ENCODE data around the gene FGF8. TPM values are rescaled to one million over a fixed set of nuclear protein-coding genes. Genes with fewer than 3 reads are reported as not detected.

The FGF8 gene
- total and polyA plus RNA-seq, 9 of the 15 experiments (the other 6 are each of a cell fraction or from before 2014, with no cell fraction given), result 0.13 to 0.82 (median 0.37) TPM; not detected in 5

DNA sequence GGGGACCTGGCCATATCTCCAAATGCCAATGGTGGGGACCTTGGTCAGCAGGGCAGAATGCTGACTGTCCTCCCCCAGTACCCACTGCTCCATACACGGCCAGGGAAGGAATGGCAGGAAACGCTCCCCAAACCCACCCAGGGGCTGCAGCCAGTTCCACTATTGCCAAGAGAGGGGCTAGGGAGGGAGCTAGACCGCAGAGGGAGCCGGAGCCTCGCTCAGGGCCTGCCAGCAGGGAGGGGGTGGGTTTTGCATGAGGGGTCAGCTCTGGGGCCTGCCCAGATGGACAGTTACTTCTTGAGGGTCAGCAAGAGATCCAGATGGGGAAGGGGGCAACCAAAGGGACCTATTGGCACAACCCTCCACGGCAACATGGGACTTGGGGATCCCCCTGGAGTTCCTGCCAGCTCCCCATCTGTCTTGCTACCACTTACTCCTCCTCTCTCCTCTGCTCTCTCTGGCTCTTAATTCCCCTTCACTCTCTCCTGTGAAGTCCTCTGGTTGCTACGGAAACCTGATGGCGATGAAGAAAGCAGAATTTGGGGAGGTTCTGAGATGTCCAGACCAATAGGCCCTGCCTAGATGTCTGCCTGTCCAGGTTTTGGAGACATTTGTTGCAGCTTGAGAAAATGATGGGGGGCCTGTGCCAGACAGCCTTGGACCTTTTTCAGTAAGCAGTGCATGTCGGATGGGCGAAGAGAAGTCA, 12.6 kb downstream of the FGF8 start:
- DNase-seq (ENCODE audit: extremely low read depth in 1 of 4, low spot score in 3 of 4) (no peak), ATAC-seq (no peak), FAIRE-seq (no peak)
- intact Hi-C loops (cut with micrococcal nuclease) (no loop called here), in situ Hi-C loops (cut with MboI) (no loop called here)
- Histone ChIP-seq H3K36me3 (ENCODE audit: control insufficient read depth, insufficient read depth, low read length) (no peaks in the 10 kb centered on the region), H3K4me2 (ENCODE audit: insufficient read depth, low read length) (no peak overlapping the region), H3K4me3 (no peak overlapping the region), H2AFZ (ENCODE audit: low read depth, low read length) (no peak overlapping the region), H3K27me3 (ENCODE audit: control insufficient read depth in 2 of 2, insufficient read depth in 2 of 2, low read length in 2 of 2) (peaks cover 20 to 70% of the 10 kb centered on the region in 2 experiments; a peak in 4 of 5 replicates), H3K79me2 (ENCODE audit: control insufficient read depth, insufficient read depth, low read length) (no peaks in the 10 kb centered on the region), H3K4me1 (replicated peaks in 1 of 2; ENCODE audit: control insufficient read depth in 2 of 2, insufficient read depth in 2 of 2, low read length in 2 of 2) (peaks cover 0 to 4% of the 10 kb centered on the region in 2 experiments; a peak in 1 of 5 replicates), H3K9ac (ENCODE audit: insufficient read depth in 1 of 2, low read depth in 2 of 2, low read length in 2 of 2) (no peak overlapping the region), H3K9me3 (replicated peaks; ENCODE audit: control insufficient read depth, insufficient read depth, low read depth, low read length) (no peaks in the 10 kb centered on the region), H4K20me1 (replicated peaks; ENCODE audit: control insufficient read depth, insufficient read depth, low read length) (0 out of 2 replicates have a peak, but pooled peaks cover 5% of the 10 kb centered on the region), H3K9me1 (ENCODE audit: control insufficient read depth, insufficient read depth, low read length) (no peaks in the 10 kb centered on the region), H3K27ac (ENCODE audit: extremely low read depth, low read depth, low read length) (no peak overlapping the region)
- WGBS (ENCODE audit: insufficient coverage, low coverage, missing lambda C conversion rate), result 6% methylated on average over 6 of the region's 10 CpGs
- BruUV-seq (replicated peaks), result no TSS peak
- ChIA-PET POLR2A (interaction anchor here (1.0 to 1.3 kb wide), 2 partner anchors 11 to 18 kb away, joined by 3 to 8 read pairs; no protein-coding TSS in a partner anchor), CTCF (ENCODE audit: low intra/inter-chr PET ratio) (no interaction called here)
- TF ChIP-seq KLF6 (CRISPR knock-in tag; IDR thresholded peaks at IDR 0.05; ENCODE audit: borderline replicate concordance), result no peak
- TF ChIP-seq, protein P1, sequence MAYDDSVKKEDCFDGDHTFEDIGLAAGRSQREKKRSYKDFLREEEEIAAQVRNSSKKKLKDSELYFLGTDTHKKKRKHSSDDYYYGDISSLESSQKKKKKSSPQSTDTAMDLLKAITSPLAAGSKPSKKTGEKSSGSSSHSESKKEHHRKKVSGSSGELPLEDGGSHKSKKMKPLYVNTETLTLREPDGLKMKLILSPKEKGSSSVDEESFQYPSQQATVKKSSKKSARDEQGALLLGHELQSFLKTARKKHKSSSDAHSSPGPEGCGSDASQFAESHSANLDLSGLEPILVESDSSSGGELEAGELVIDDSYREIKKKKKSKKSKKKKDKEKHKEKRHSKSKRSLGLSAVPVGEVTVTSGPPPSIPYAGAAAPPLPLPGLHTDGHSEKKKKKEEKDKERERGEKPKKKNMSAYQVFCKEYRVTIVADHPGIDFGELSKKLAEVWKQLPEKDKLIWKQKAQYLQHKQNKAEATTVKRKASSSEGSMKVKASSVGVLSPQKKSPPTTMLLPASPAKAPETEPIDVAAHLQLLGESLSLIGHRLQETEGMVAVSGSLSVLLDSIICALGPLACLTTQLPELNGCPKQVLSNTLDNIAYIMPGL (CRISPR knock-in tag; IDR thresholded peaks at IDR 0.05), result no peak
- no peak for TF ChIP-seq PHTF2 (CRISPR knock-in tag; IDR thresholded peaks at IDR 0.05)
- TF ChIP-seq SMARCA4 (IDR thresholded peaks at IDR 0.05), result no peak
- TF ChIP-seq TAF1 (IDR thresholded peaks at IDR 0.05; ENCODE audit: control insufficient read depth, extremely low read depth, insufficient read depth, low read length, severe bottlenecking), result no peak
- no peak for TF ChIP-seq MAFF (IDR thresholded peaks at IDR 0.05; ENCODE audit: low read length)
- TF ChIP-seq, protein P2, sequence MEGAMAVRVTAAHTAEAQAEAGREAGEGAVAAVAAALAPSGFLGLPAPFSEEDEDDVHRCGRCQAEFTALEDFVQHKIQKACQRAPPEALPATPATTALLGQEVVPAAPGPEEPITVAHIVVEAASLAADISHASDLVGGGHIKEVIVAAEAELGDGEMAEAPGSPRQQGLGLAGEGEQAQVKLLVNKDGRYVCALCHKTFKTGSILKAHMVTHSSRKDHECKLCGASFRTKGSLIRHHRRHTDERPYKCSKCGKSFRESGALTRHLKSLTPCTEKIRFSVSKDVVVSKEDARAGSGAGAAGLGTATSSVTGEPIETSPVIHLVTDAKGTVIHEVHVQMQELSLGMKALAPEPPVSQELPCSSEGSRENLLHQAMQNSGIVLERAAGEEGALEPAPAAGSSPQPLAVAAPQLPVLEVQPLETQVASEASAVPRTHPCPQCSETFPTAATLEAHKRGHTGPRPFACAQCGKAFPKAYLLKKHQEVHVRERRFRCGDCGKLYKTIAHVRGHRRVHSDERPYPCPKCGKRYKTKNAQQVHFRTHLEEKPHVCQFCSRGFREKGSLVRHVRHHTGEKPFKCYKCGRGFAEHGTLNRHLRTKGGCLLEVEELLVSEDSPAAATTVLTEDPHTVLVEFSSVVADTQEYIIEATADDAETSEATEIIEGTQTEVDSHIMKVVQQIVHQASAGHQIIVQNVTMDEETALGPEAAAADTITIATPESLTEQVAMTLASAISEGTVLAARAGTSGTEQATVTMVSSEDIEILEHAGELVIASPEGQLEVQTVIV (CRISPR knock-in tag; IDR thresholded peaks at IDR 0.05; ENCODE audit: borderline replicate concordance), result no peak
- TF ChIP-seq ZFPM2 (CRISPR knock-in tag; IDR thresholded peaks at IDR 0.05), result no peak
- no peak for TF ChIP-seq PTRF (tag; IDR thresholded peaks at IDR 0.05)
- no peak for TF ChIP-seq KDM4B (IDR thresholded peaks at IDR 0.05; ENCODE audit: borderline replicate concordance in 2 of 2, low read depth in 1 of 2)
- TF ChIP-seq, protein P3, sequence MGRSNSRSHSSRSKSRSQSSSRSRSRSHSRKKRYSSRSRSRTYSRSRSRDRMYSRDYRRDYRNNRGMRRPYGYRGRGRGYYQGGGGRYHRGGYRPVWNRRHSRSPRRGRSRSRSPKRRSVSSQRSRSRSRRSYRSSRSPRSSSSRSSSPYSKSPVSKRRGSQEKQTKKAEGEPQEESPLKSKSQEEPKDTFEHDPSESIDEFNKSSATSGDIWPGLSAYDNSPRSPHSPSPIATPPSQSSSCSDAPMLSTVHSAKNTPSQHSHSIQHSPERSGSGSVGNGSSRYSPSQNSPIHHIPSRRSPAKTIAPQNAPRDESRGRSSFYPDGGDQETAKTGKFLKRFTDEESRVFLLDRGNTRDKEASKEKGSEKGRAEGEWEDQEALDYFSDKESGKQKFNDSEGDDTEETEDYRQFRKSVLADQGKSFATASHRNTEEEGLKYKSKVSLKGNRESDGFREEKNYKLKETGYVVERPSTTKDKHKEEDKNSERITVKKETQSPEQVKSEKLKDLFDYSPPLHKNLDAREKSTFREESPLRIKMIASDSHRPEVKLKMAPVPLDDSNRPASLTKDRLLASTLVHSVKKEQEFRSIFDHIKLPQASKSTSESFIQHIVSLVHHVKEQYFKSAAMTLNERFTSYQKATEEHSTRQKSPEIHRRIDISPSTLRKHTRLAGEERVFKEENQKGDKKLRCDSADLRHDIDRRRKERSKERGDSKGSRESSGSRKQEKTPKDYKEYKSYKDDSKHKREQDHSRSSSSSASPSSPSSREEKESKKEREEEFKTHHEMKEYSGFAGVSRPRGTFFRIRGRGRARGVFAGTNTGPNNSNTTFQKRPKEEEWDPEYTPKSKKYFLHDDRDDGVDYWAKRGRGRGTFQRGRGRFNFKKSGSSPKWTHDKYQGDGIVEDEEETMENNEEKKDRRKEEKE (IDR thresholded peaks at IDR 0.05; ENCODE audit: borderline replicate concordance in 1 of 2, control insufficient read depth in 1 of 2, low read depth in 2 of 2, low read length in 1 of 2), result no peak
- TF ChIP-seq JUND (IDR thresholded peaks at IDR 0.05; ENCODE audit: borderline replicate concordance, low read depth, low read length), result no peak
- no peak for TF ChIP-seq JUND (tag; IDR thresholded peaks at IDR 0.05; ENCODE audit: borderline replicate concordance, low read depth, low read length)

Data from K562 (cell line).